Endothelial cell of umbilical vein (primary cell): ENCODE results near the gene MPIG6B.

Source experiments
- EZH2 ChIP-seq: IDR thresholded peaks from 2 replicates; pipeline ENCODE4 v1.6.1; 2012; ENCODE audit warnings: borderline replicate concordance, low read depth, mild to moderate bottlenecking, moderate library complexity, low read length, inconsistent platforms; ENCODE audit not compliant: severe bottlenecking
- FOS ChIP-seq: IDR thresholded peaks from 2 replicates; pipeline ENCODE4 v1.6.1; 2011; ENCODE audit warnings: mild to moderate bottlenecking, low read length, moderate library complexity, borderline replicate concordance; ENCODE audit not compliant: insufficient read depth
- GATA2 ChIP-seq: IDR thresholded peaks from 2 replicates; pipeline ENCODE4 v1.7.0; 2011; ENCODE audit warnings: low read depth, mild to moderate bottlenecking, moderate library complexity, mixed read lengths, low read length; ENCODE audit not compliant: insufficient read length, insufficient read depth
- JUN ChIP-seq: IDR thresholded peaks from 2 replicates; pipeline ENCODE4 v1.6.1; 2011; ENCODE audit warnings: borderline replicate concordance, low read depth; ENCODE audit not compliant: insufficient read length, insufficient read depth
- MYC ChIP-seq: IDR thresholded peaks from one replicate; pipeline ENCODE4 v1.6.1; 2011; ENCODE audit warnings: mild to moderate bottlenecking, low read depth, low read length
- POLR2A ChIP-seq: IDR thresholded peaks from 2 replicates; pipeline ENCODE4 v1.6.1; 2012; ENCODE audit warnings: low read depth, mild to moderate bottlenecking, control low read depth, low read length
- POLR2AphosphoS5 ChIP-seq: IDR thresholded peaks from 2 replicates; pipeline ENCODE4 v1.6.1; 2012; ENCODE audit warnings: low read depth, mild to moderate bottlenecking, control low read depth, low read length, moderate library complexity; ENCODE audit not compliant: insufficient read depth
- TF ChIP-seq, protein P1 (sequence below), 2 donors: IDR thresholded peaks; 1 replicate in 1 of 2; 2 replicates in 1 of 2; pipeline ENCODE4 v1.5.1; 2011; ENCODE audit warnings: low read length in 2 of 2, mild to moderate bottlenecking in 2 of 2, moderate library complexity in 2 of 2, control low read depth in 1 of 2, inconsistent platforms in 1 of 2, low read depth in 1 of 2; ENCODE audit not compliant: insufficient read depth in 1 of 2; ENCODE audit errors: extremely low read depth in 1 of 2
- TF ChIP-seq, protein P2 (sequence below): IDR thresholded peaks from 2 replicates; pipeline ENCODE4 v1.6.1; 2011; ENCODE audit not compliant: insufficient read depth, insufficient read length

DNA sequence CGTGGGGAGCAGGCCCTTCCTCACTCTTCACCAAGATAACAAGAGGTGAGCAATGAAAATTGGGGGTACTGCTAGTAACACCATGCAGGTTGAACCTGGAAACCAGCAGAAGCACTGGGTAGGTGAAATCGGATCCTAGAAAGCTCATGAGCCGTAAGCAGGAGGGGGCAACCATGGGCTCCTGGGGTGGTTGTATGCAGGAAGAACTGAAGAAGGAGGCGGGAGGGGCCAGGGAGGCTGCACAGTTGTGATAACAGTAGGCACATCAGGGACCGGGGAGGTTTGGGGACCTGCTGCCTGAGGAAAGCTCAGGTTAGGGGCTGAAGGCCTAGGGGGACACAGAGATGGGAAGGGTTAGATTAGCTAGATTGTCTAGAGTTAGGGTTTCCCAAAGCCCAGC, 36.7 kb upstream of the MPIG6B start:
- TF ChIP-seq JUN (no peak), POLR2AphosphoS5 (no peak), POLR2A (no peak), EZH2 (no peak), MYC (no peak), GATA2 (no peak), FOS (no peak)
- TF ChIP-seq, protein P1, sequence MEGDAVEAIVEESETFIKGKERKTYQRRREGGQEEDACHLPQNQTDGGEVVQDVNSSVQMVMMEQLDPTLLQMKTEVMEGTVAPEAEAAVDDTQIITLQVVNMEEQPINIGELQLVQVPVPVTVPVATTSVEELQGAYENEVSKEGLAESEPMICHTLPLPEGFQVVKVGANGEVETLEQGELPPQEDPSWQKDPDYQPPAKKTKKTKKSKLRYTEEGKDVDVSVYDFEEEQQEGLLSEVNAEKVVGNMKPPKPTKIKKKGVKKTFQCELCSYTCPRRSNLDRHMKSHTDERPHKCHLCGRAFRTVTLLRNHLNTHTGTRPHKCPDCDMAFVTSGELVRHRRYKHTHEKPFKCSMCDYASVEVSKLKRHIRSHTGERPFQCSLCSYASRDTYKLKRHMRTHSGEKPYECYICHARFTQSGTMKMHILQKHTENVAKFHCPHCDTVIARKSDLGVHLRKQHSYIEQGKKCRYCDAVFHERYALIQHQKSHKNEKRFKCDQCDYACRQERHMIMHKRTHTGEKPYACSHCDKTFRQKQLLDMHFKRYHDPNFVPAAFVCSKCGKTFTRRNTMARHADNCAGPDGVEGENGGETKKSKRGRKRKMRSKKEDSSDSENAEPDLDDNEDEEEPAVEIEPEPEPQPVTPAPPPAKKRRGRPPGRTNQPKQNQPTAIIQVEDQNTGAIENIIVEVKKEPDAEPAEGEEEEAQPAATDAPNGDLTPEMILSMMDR (IDR thresholded peaks at IDR 0.05; ENCODE audit: extremely low read depth in 1 of 2, insufficient read depth in 1 of 2, low read depth in 1 of 2, low read length in 2 of 2): no peak
- TF ChIP-seq, protein P2, sequence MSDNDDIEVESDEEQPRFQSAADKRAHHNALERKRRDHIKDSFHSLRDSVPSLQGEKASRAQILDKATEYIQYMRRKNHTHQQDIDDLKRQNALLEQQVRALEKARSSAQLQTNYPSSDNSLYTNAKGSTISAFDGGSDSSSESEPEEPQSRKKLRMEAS: no peak
